MM.1S (cell line): Measurements from ENCODE around the gene MSRB3.
"Not testable (repeated sequence)": the region's sequence is repeated elsewhere in the genome, so short reads cannot be mapped to it uniquely, and the experiment has no call there.

Source experiments
- DNase-seq: peaks from one replicate; pipeline ENCODE4 v3.0.0-alpha.2; 2015
- H2AFZ ChIP-seq: fragments of 300-600 bp; sonication (generic); 2 replicates; pipeline ENCODE4 v1.6.0; 2016; ENCODE audit warnings: antibody characterized with exemption, low read length
- H3F3A ChIP-seq: fragments of 300-600 bp; sonication (generic); 2 replicates; pipeline ENCODE4 v1.6.1; 2016; ENCODE audit warnings: mild to moderate bottlenecking, antibody characterized with exemption, low read length, moderate library complexity, mixed read lengths; ENCODE audit not compliant: insufficient read depth
- H3K27ac ChIP-seq: fragments of 300-600 bp; sonication (generic); 2 replicates; pipeline ENCODE4 v1.5.1; 2016; ENCODE audit warnings: mild to moderate bottlenecking, low read length
- H3K27me3 ChIP-seq: fragments of 300-600 bp; sonication (generic); replicated peaks from 2 replicates; pipeline ENCODE4 v1.6.0; 2016; ENCODE audit warnings: low read length; ENCODE audit not compliant: insufficient read depth
- H3K36me3 ChIP-seq: fragments of 300-600 bp; sonication (generic); replicated peaks from 2 replicates; pipeline ENCODE4 v1.6.1; 2016; ENCODE audit warnings: mild to moderate bottlenecking, low read length, mixed read lengths; ENCODE audit not compliant: insufficient read depth
- H3K4me1 ChIP-seq: fragments of 300-600 bp; sonication (generic); 2 replicates; pipeline ENCODE4 v1.6.1; 2016; ENCODE audit warnings: low read length, mixed read lengths
- H3K4me2 ChIP-seq: fragments of 300-600 bp; sonication (generic); 2 replicates; pipeline ENCODE4 v1.6.0; 2016; ENCODE audit warnings: low read depth, low read length
- H3K4me3 ChIP-seq: fragments of 300-600 bp; sonication (generic); 2 replicates; pipeline ENCODE4 v1.5.1; 2016; ENCODE audit warnings: low read length, mixed read lengths
- H3K79me2 ChIP-seq: fragments of 300-600 bp; sonication (generic); 2 replicates; pipeline ENCODE4 v1.6.1; 2016; ENCODE audit warnings: mixed run types, low read length, mixed read lengths
- H3K9ac ChIP-seq: fragments of 300-600 bp; sonication (generic); 2 replicates; pipeline ENCODE4 v1.6.1; 2016; ENCODE audit warnings: low read length, mixed read lengths
- H3K9me2 ChIP-seq: fragments of 300-600 bp; sonication (generic); replicated peaks from 2 replicates; pipeline ENCODE4 v1.6.1; 2016; ENCODE audit warnings: mild to moderate bottlenecking, low read length, mixed read lengths; ENCODE audit not compliant: insufficient read depth
- H3K9me3 ChIP-seq: fragments of 300-600 bp; sonication (generic); replicated peaks from 2 replicates; pipeline ENCODE4 v1.6.1; 2016; ENCODE audit warnings: mild to moderate bottlenecking, low read length, mixed read lengths; ENCODE audit not compliant: insufficient read depth
- H4K20me1 ChIP-seq: fragments of 300-600 bp; sonication (generic); 2 replicates; pipeline ENCODE4 v1.6.1; 2016; ENCODE audit warnings: mild to moderate bottlenecking, low read length, moderate library complexity, mixed read lengths; ENCODE audit not compliant: insufficient read depth
- EZH2 ChIP-seq: fragments of 300-600 bp; sonication (generic); optimal IDR thresholded peaks from 2 replicates; pipeline ENCODE3; 2017; ENCODE audit warnings: low read depth, mild to moderate bottlenecking, antibody characterized with exemption, low read length, mixed read lengths
- EZH2phosphoT487 ChIP-seq: fragments of 300-600 bp; sonication (generic); IDR thresholded peaks from 2 replicates; pipeline ENCODE4 v1.6.1; 2018; ENCODE audit warnings: antibody characterized with exemption, low read length
- TF ChIP-seq, protein P1 (sequence below): fragments of 300-600 bp; sonication (generic); IDR thresholded peaks from 2 replicates; pipeline ENCODE4 v1.5.1; 2016; ENCODE audit warnings: antibody characterized with exemption, low read length, mixed read lengths

The MSRB3 gene

DNA sequence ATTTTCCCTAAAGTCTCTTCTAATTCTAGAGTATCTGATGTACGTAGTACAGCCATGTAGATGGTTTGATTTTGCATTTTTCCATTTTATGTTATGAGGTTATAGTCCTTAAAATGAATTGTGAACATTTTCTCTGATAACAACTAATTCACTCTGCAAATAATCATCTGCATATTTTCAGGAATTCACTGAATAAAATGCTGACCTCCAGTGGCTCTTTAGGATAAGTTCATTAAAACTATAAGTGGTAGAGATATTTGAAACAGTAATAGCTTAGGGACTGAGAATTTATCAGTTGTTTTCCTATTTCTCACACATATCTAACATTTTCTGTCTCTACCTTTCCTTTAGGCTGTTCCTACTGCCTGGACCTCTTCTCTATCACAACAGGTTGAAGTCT is 4.4 kb downstream of the MSRB3 start:
- DNase-seq = no peak
- no peak overlapping the region for H3K9ac ChIP-seq
- H3K4me1 ChIP-seq = 0 out of 2 replicates have a peak, but pooled peaks cover 2% of the 10 kb centered on the region
- H2AFZ ChIP-seq = no peak overlapping the region
- no peaks in the 10 kb centered on the region for H3K9me2 ChIP-seq
- H3K27me3 ChIP-seq = no peaks in the 10 kb centered on the region
- 0 out of 2 replicates have a peak, but pooled peaks cover 6% of the 10 kb centered on the region for H3F3A ChIP-seq
- no peak overlapping the region for H3K4me2 ChIP-seq
- H4K20me1 ChIP-seq = no peaks in the 10 kb centered on the region
- no peak overlapping the region for H3K27ac ChIP-seq
- no peaks in the 10 kb centered on the region for H3K9me3 ChIP-seq
- no peak overlapping the region for H3K4me3 ChIP-seq
- no peak for TF ChIP-seq EZH2
- TF ChIP-seq EZH2phosphoT487 = no peak
- TF ChIP-seq, protein P1, sequence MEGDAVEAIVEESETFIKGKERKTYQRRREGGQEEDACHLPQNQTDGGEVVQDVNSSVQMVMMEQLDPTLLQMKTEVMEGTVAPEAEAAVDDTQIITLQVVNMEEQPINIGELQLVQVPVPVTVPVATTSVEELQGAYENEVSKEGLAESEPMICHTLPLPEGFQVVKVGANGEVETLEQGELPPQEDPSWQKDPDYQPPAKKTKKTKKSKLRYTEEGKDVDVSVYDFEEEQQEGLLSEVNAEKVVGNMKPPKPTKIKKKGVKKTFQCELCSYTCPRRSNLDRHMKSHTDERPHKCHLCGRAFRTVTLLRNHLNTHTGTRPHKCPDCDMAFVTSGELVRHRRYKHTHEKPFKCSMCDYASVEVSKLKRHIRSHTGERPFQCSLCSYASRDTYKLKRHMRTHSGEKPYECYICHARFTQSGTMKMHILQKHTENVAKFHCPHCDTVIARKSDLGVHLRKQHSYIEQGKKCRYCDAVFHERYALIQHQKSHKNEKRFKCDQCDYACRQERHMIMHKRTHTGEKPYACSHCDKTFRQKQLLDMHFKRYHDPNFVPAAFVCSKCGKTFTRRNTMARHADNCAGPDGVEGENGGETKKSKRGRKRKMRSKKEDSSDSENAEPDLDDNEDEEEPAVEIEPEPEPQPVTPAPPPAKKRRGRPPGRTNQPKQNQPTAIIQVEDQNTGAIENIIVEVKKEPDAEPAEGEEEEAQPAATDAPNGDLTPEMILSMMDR = no peak
- H3K36me3 ChIP-seq = no peaks in the 10 kb centered on the region
- H3K79me2 ChIP-seq = peaks cover 14% of the 10 kb centered on the region; the same call in 1 of the 2 replicates

DNA sequence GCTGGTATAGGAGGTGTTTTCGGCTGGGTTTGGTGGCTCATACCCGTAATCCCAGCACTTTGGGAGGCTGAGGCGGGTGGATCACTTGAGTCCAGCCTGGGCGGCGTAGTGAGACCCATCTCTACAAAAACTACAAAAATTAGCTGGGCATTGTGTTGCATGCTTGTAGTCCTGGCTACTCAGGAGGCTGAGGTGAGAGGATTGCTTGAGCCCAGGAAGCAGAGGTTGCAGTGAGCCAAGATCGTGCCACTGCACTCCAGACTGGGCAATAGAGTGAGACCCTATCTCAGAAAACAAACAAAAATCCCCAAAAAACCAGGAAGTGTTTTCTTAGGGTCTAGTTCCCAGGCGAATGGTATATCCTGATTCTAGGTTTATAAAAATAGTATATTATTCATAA is 7.0 kb downstream of the MSRB3 start:
- not testable (repeated sequence) for H3F3A ChIP-seq, H3K9me3 ChIP-seq, H2AFZ ChIP-seq

GRCh38 chr12:65287426-65287825 is 8.9 kb downstream of the MSRB3 start:
- H3K4me1 ChIP-seq = no peaks in the 10 kb centered on the region
- no peaks in the 10 kb centered on the region for H3K27me3 ChIP-seq
- H4K20me1 ChIP-seq = no peaks in the 10 kb centered on the region

More for the DNA sequence above, 7.0 kb downstream of the MSRB3 start:
- H3K79me2 ChIP-seq, H3K36me3 ChIP-seq, DNase-seq, H3K9ac ChIP-seq, H3K4me3 ChIP-seq, H3K4me2 ChIP-seq, H3K27me3 ChIP-seq, H3K4me1 ChIP-seq, H3K27ac ChIP-seq, H4K20me1 ChIP-seq, H3K9me2 ChIP-seq: not testable (repeated sequence)

GRCh38 chr12:65292241-65292640 is 13.8 kb downstream of the MSRB3 start:
- peaks cover 11% of the 10 kb centered on the region; the same call in 1 of the 2 replicates for H3F3A ChIP-seq
- no peaks in the 10 kb centered on the region for H4K20me1 ChIP-seq
- no peaks in the 10 kb centered on the region for H3K9me3 ChIP-seq
- no peak overlapping the region for H3K27ac ChIP-seq
- H3K79me2 ChIP-seq = no peaks in the 10 kb centered on the region
- peaks cover 26% of the 10 kb centered on the region for H3K4me1 ChIP-seq
- no peaks in the 10 kb centered on the region for H3K9me2 ChIP-seq
- no peak overlapping the region for H2AFZ ChIP-seq
- no peak overlapping the region for H3K4me3 ChIP-seq
- no peak overlapping the region for H3K9ac ChIP-seq
- H3K36me3 ChIP-seq = no peaks in the 10 kb centered on the region
- H3K4me2 ChIP-seq = no peak overlapping the region
- DNase-seq = no peak
- TF ChIP-seq, protein P1 = no peak
- TF ChIP-seq EZH2phosphoT487 (no peak), EZH2 (no peak)
- no peaks in the 10 kb centered on the region for H3K27me3 ChIP-seq

More at GRCh38 chr12:65287426-65287825, 8.9 kb downstream of the MSRB3 start:
- DNase-seq = no peak
- Histone ChIP-seq H3K36me3 (no peaks in the 10 kb centered on the region), H3K4me2 (no peak overlapping the region), H3K79me2 (no peaks in the 10 kb centered on the region), H3F3A (no peaks in the 10 kb centered on the region), H3K4me3 (no peak overlapping the region), H2AFZ (no peak overlapping the region), H3K9me3 (no peaks in the 10 kb centered on the region), H3K9ac (no peak overlapping the region), H3K9me2 (no peaks in the 10 kb centered on the region), H3K27ac (no peak overlapping the region)
- TF ChIP-seq EZH2 = no peak
- TF ChIP-seq EZH2phosphoT487 = no peak
- TF ChIP-seq, protein P1 = no peak
